SK-N-SH (cell line): ENCODE results near the gene CDHR2. TPM values are rescaled to one million over a fixed set of nuclear protein-coding genes. Genes with fewer than 3 reads are reported as not detected.

ENCODE experiments used
- CTCF ChIA-PET: fragments of 300-600, 350-600 bp; formaldehyde crosslinking; extraction: SDS; loops from one replicate; lab custom pipeline; 2021; lab: Yijun Ruan, JAX
- POLR2A ChIA-PET: fragments of 350-600 bp; sonication (Branson Sonifier 250); formaldehyde crosslinking; extraction: SDS; loops from one replicate; lab custom pipeline; 2020; ENCODE audit warnings: antibody characterized with exemption, inconsistent platforms; lab: Yijun Ruan, JAX
- DNase-seq: peaks from one replicate; pipeline ENCODE4 v3.0.0; 2012
- H2AFZ ChIP-seq: fragments of 200-600 bp; sonication (generic); 2 replicates; pipeline ENCODE4 v1.8.1; 2016; ENCODE audit warnings: antibody characterized with exemption, mild to moderate bottlenecking, low read depth
- H3F3A ChIP-seq: fragments of 200-600 bp; sonication (generic); replicated peaks from 2 replicates; pipeline ENCODE3; 2016; ENCODE audit warnings: antibody characterized with exemption, mild to moderate bottlenecking; ENCODE audit not compliant: insufficient read depth
- H3K27ac ChIP-seq, 2 experiments: fragments of 200-500 bp in 1 of 2; fragments of 200-600 bp in 1 of 2; sonication (Bioruptor generic) in 1 of 2; sonication (generic), shearing (Covaris generic) in 1 of 2; 2 replicates each; pipeline versions ENCODE4 v1.5.1 to v1.6.1; 2014 to 2016; ENCODE audit warnings: low read depth in 2 of 2, inconsistent platforms in 1 of 2, low read length in 1 of 2, mild to moderate bottlenecking in 1 of 2, mixed read lengths in 1 of 2
- H3K27me3 ChIP-seq: fragments of 200-600 bp; sonication (generic), shearing (Covaris generic); 2 replicates; pipeline ENCODE4 v1.6.1; 2016; ENCODE audit warnings: mixed run types; ENCODE audit not compliant: insufficient read depth
- H3K36me3 ChIP-seq, 2 experiments: fragments of 200-500 bp in 1 of 2; fragments of 200-600 bp in 1 of 2; sonication (Bioruptor generic) in 1 of 2; sonication (generic) in 1 of 2; replicated peaks in 1 of 2; 2 replicates each; pipeline versions ENCODE3 to v1.5.1; 2014 to 2016; ENCODE audit warnings: low read length in 1 of 2, mild to moderate bottlenecking in 1 of 2; ENCODE audit not compliant: insufficient read depth in 2 of 2, control insufficient read depth in 1 of 2
- H3K4me1 ChIP-seq, 2 experiments: fragments of 200-500 bp in 1 of 2; fragments of 200-600 bp in 1 of 2; sonication (Bioruptor generic) in 1 of 2; sonication (generic), shearing (Covaris generic) in 1 of 2; 2 replicates each; pipeline versions ENCODE4 v1.5.1 to v1.6.1; 2014 to 2016; ENCODE audit warnings: low read depth in 1 of 2, low read length in 1 of 2, mixed run types in 1 of 2; ENCODE audit not compliant: insufficient read depth in 2 of 2, control insufficient read depth in 1 of 2
- H3K4me2 ChIP-seq: fragments of 200-600 bp; sonication (generic), shearing (Covaris generic); 2 replicates; pipeline ENCODE4 v1.6.1; 2017; ENCODE audit warnings: mixed run types
- H3K4me3 ChIP-seq, 2 experiments: fragments of 200-500 bp in 1 of 2; fragments of 200-600 bp in 1 of 2; sonication (Bioruptor generic) in 1 of 2; sonication (generic), shearing (Covaris generic) in 1 of 2; 2 replicates each; pipeline versions ENCODE4 v1.5.1 to v1.8.1; 2014 to 2016; ENCODE audit warnings: low read depth in 2 of 2, inconsistent platforms in 1 of 2, low read length in 1 of 2, mild to moderate bottlenecking in 1 of 2, mixed read lengths in 1 of 2, moderate library complexity in 1 of 2
- H3K79me2 ChIP-seq: fragments of 200-600 bp; sonication (generic); 2 replicates; pipeline ENCODE4 v1.8.1; 2017; ENCODE audit warnings: mild to moderate bottlenecking; ENCODE audit not compliant: insufficient read depth
- H3K9ac ChIP-seq: fragments of 200-600 bp; sonication (generic); 2 replicates; pipeline ENCODE4 v1.6.1; 2017; ENCODE audit warnings: mixed run types
- H3K9me2 ChIP-seq: fragments of 200-600 bp; sonication (generic); 2 replicates; pipeline ENCODE4 v1.6.1; 2017; ENCODE audit warnings: mixed run types
- H3K9me3 ChIP-seq: fragments of 200-600 bp; sonication (generic); 2 replicates; pipeline ENCODE4 v1.6.1; 2017; ENCODE audit warnings: mixed run types, mild to moderate bottlenecking, moderate library complexity
- H4K20me1 ChIP-seq: fragments of 200-600 bp; sonication (generic); 2 replicates; pipeline ENCODE4 v1.6.1; 2017; ENCODE audit warnings: mild to moderate bottlenecking, mixed run types; ENCODE audit not compliant: insufficient read depth
- CHD2 ChIP-seq: fragments of 150-350 bp; IDR thresholded peaks from 2 replicates; pipeline ENCODE4 v1.6.1; 2018; ENCODE audit warnings: low read length; ENCODE audit not compliant: partially characterized antibody
- EZH2phosphoT487 ChIP-seq: fragments of 200-600 bp; sonication (generic); IDR thresholded peaks from 2 replicates; pipeline ENCODE4 v1.6.1; 2017; ENCODE audit warnings: low read depth, mixed run types, mild to moderate bottlenecking, antibody characterized with exemption, moderate library complexity, borderline replicate concordance
- FOSL2 ChIP-seq: IDR thresholded peaks from 2 replicates; pipeline ENCODE4 v1.4.0; 2012; ENCODE audit warnings: low read depth, mild to moderate bottlenecking, moderate library complexity, borderline replicate concordance
- JUND ChIP-seq: IDR thresholded peaks from 2 replicates; pipeline ENCODE4 v1.4.0; 2012
- NFIC ChIP-seq: IDR thresholded peaks from 2 replicates; pipeline ENCODE4 v1.4.0; 2012; ENCODE audit warnings: borderline replicate concordance
- NRF1 ChIP-seq: IDR thresholded peaks from 2 replicates; pipeline ENCODE4 v1.6.1; 2012; ENCODE audit warnings: low read depth, mild to moderate bottlenecking, low read length
- SMC3 ChIP-seq: IDR thresholded peaks from 2 replicates; pipeline ENCODE4 v1.6.1; 2012; ENCODE audit warnings: low read depth, low read length, improper control_type of control experiment
- TAF1 ChIP-seq: IDR thresholded peaks from 2 replicates; pipeline ENCODE4 v1.6.1; 2012; ENCODE audit warnings: low read depth, mild to moderate bottlenecking, low read length, moderate library complexity, borderline replicate concordance
- TEAD4 ChIP-seq: IDR thresholded peaks from 2 replicates; pipeline ENCODE4 v1.4.0; 2012; ENCODE audit warnings: mild to moderate bottlenecking, borderline replicate concordance; ENCODE audit not compliant: insufficient read depth
- WGBS: methylation state at CpG from one replicate; pipeline ENCODE4 v1.1.6; 2017; ENCODE audit warnings: low lambda C conversion rate; 5-methylcytosine and 5-hydroxymethylcytosine counted together
- polyA plus RNA-seq, 3 experiments: library from polyadenylated mRNA; depleted of rRNA; stranded (reverse); fragments of >200 nt; gene quantifications; 2 replicates each; pipeline ENCODE4 v1.2.3, GENCODE V29; 2012
- TF ChIP-seq, protein P1 (sequence below): IDR thresholded peaks from 2 replicates; pipeline ENCODE4 v1.4.0; 2012; ENCODE audit warnings: low read depth, borderline replicate concordance
- TF ChIP-seq, protein P2 (sequence below): fragments of 150-350 bp; IDR thresholded peaks from 2 replicates; pipeline ENCODE4 v1.6.1; 2016; ENCODE audit warnings: mild to moderate bottlenecking, low read depth, low read length
- TF ChIP-seq, protein P3 (sequence below): IDR thresholded peaks from 2 replicates; pipeline ENCODE4 v1.6.1; 2012; ENCODE audit warnings: mild to moderate bottlenecking, low read depth, low read length, moderate library complexity

The CDHR2 gene
- polyA plus RNA-seq, 1 of the 3 experiments (the other 2 are of a cell fraction), result not detected

DNA sequence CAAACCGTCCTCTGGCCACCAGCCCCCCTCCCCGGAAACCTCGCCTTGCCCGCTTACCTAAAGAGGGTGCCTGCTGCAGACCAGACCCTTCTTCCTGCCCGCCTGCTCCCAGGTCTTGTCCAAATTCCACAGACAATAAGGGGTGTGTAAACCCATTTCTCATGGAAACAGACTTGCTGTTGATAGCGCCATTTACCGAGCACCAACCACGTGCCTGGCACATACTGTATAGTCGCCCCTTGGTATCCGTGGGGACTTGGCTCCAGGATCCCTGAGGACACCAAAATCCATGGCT is 25.1 kb downstream of the CDHR2 start:
- Histone ChIP-seq H3K36me3 (no peaks in the 10 kb centered on the region), H3K27ac (no peak overlapping the region), H3K4me1 (no peaks in the 10 kb centered on the region; a peak in 1 of 4 replicates), H3F3A (no peaks in the 10 kb centered on the region), H4K20me1 (no peaks in the 10 kb centered on the region), H3K9me2 (no peaks in the 10 kb centered on the region), H3K79me2 (no peaks in the 10 kb centered on the region), H3K4me2 (no peak overlapping the region), H3K9me3 (no peaks in the 10 kb centered on the region), H3K4me3 (no peak overlapping the region), H2AFZ (no peak overlapping the region), H3K27me3 (peaks cover 4% of the 10 kb centered on the region; the same call in 1 of the 2 replicates), H3K9ac (no peak overlapping the region)
- no peak for TF ChIP-seq NRF1
- no peak for TF ChIP-seq CHD2
- TF ChIP-seq EZH2phosphoT487, result no peak
- no peak for TF ChIP-seq TAF1
- no peak for TF ChIP-seq SMC3
- WGBS, result 23% methylated on average over 8 of the region's 10 CpGs
- ChIA-PET POLR2A (no interaction called here), CTCF (interaction anchor here (0.8 to 4.9 kb wide), 16 partner anchors 8 to 78 kb away, joined by 3 to 49 read pairs (median 5); partner anchors contain the start of genes EIF4E1B, SNCB and TSPAN17)
- no peak for DNase-seq

DNA sequence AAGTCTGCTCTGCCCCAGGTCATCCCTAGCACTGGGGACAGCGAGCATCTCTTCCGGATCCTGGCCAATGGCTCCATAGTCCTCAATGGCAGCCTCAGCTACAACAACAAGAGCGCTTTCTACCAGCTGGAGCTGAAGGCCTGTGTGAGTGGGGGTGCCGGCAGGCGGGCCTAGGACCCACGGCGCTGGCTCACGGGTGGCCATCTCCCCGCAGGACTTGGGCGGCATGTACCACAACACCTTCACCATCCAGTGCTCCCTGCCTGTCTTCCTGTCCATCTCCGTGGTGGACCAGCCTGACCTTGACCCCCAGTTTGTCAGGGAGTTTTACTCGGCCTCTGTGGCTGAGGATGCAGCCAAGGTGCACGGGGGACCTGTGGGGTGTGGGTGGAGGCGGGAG is 25.9 kb downstream of the CDHR2 start:
- WGBS, result 33% methylated on average over 4 of the region's 14 CpGs
- no peak overlapping the region for H2AFZ ChIP-seq
- POLR2A ChIA-PET, result no interaction called here

More for the DNA sequence above, 25.9 kb downstream of the CDHR2 start:
- Histone ChIP-seq H3K27me3 (peaks cover 4% of the 10 kb centered on the region; the same call in 1 of the 2 replicates), H3K9me2 (no peaks in the 10 kb centered on the region), H3K4me1 (no peaks in the 10 kb centered on the region; a peak in 1 of 4 replicates), H3K4me2 (no peak overlapping the region), H3K9me3 (no peaks in the 10 kb centered on the region), H3F3A (no peaks in the 10 kb centered on the region), H3K4me3 (no peak overlapping the region), H3K27ac (no peak overlapping the region), H3K9ac (no peak overlapping the region), H3K79me2 (no peaks in the 10 kb centered on the region), H3K36me3 (no peaks in the 10 kb centered on the region), H4K20me1 (no peaks in the 10 kb centered on the region)
- TF ChIP-seq, protein P1, sequence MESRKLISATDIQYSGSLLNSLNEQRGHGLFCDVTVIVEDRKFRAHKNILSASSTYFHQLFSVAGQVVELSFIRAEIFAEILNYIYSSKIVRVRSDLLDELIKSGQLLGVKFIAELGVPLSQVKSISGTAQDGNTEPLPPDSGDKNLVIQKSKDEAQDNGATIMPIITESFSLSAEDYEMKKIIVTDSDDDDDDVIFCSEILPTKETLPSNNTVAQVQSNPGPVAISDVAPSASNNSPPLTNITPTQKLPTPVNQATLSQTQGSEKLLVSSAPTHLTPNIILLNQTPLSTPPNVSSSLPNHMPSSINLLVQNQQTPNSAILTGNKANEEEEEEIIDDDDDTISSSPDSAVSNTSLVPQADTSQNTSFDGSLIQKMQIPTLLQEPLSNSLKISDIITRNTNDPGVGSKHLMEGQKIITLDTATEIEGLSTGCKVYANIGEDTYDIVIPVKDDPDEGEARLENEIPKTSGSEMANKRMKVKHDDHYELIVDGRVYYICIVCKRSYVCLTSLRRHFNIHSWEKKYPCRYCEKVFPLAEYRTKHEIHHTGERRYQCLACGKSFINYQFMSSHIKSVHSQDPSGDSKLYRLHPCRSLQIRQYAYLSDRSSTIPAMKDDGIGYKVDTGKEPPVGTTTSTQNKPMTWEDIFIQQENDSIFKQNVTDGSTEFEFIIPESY, result no peak
- TF ChIP-seq NRF1 (no peak), EZH2phosphoT487 (no peak), TEAD4 (no peak), NFIC (no peak), FOSL2 (no peak), JUND (no peak)
- TF ChIP-seq, protein P2, sequence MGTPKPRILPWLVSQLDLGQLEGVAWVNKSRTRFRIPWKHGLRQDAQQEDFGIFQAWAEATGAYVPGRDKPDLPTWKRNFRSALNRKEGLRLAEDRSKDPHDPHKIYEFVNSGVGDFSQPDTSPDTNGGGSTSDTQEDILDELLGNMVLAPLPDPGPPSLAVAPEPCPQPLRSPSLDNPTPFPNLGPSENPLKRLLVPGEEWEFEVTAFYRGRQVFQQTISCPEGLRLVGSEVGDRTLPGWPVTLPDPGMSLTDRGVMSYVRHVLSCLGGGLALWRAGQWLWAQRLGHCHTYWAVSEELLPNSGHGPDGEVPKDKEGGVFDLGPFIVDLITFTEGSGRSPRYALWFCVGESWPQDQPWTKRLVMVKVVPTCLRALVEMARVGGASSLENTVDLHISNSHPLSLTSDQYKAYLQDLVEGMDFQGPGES, result no peak
- TF ChIP-seq, protein P3, sequence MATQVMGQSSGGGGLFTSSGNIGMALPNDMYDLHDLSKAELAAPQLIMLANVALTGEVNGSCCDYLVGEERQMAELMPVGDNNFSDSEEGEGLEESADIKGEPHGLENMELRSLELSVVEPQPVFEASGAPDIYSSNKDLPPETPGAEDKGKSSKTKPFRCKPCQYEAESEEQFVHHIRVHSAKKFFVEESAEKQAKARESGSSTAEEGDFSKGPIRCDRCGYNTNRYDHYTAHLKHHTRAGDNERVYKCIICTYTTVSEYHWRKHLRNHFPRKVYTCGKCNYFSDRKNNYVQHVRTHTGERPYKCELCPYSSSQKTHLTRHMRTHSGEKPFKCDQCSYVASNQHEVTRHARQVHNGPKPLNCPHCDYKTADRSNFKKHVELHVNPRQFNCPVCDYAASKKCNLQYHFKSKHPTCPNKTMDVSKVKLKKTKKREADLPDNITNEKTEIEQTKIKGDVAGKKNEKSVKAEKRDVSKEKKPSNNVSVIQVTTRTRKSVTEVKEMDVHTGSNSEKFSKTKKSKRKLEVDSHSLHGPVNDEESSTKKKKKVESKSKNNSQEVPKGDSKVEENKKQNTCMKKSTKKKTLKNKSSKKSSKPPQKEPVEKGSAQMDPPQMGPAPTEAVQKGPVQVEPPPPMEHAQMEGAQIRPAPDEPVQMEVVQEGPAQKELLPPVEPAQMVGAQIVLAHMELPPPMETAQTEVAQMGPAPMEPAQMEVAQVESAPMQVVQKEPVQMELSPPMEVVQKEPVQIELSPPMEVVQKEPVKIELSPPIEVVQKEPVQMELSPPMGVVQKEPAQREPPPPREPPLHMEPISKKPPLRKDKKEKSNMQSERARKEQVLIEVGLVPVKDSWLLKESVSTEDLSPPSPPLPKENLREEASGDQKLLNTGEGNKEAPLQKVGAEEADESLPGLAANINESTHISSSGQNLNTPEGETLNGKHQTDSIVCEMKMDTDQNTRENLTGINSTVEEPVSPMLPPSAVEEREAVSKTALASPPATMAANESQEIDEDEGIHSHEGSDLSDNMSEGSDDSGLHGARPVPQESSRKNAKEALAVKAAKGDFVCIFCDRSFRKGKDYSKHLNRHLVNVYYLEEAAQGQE, result no peak
- no peak for DNase-seq
- CTCF ChIA-PET, result interaction anchor here (0.8 to 4.1 kb wide), 8 partner anchors 10 to 71 kb away, joined by 3 to 38 read pairs (median 4); partner anchors contain the start of gene TSPAN17
